Fibroblast of lung (primary cell): ENCODE results near the gene ZNF214. TPM values are rescaled to one million over a fixed set of nuclear protein-coding genes. Genes with fewer than 3 reads are reported as not detected.

Experiments
- DNase-seq, 2 donors: peaks; one replicate each; pipeline versions ENCODE4 v3.0.0 to v3.0.0-alpha.2; 2010; ENCODE audit warnings: low read depth in 2 of 2
- H2AFZ ChIP-seq: 2 replicates; pipeline ENCODE4 v1.5.1; 2012; ENCODE audit warnings: low read length, control low read depth, inconsistent platforms
- H3K27ac ChIP-seq: 2 replicates; pipeline ENCODE4 v1.5.1; 2011; ENCODE audit warnings: low read length, control low read depth; ENCODE audit not compliant: insufficient read depth
- H3K27me3 ChIP-seq: 2 replicates; pipeline ENCODE4 v1.5.1; 2011; ENCODE audit warnings: mild to moderate bottlenecking, low read length; ENCODE audit not compliant: control insufficient read depth, insufficient read depth
- H3K36me3 ChIP-seq: 2 replicates; pipeline ENCODE4 v1.5.1; 2011; ENCODE audit warnings: low read length; ENCODE audit not compliant: control insufficient read depth, insufficient read depth
- H3K4me1 ChIP-seq: 2 replicates; pipeline ENCODE4 v1.5.1; 2011; ENCODE audit warnings: low read length; ENCODE audit not compliant: control insufficient read depth, insufficient read depth; ENCODE audit errors: extremely low read depth
- H3K4me2 ChIP-seq: 2 replicates; pipeline ENCODE4 v1.5.1; 2011; ENCODE audit warnings: low read length, control low read depth; ENCODE audit not compliant: insufficient read depth; ENCODE audit errors: extremely low read depth
- H3K4me3 ChIP-seq, 4 experiments: fragments of 200-600 bp in 1 of 4; sonication (generic) in 1 of 4; replicated peaks in 1 of 4; 2 replicates each; pipeline ENCODE4 v1.5.1; 2011 to 2016; ENCODE audit warnings: low read length in 4 of 4, low read depth in 3 of 4, mild to moderate bottlenecking in 3 of 4, control low read depth in 2 of 4, inconsistent platforms in 1 of 4, mixed read lengths in 1 of 4; ENCODE audit not compliant: insufficient read depth in 1 of 4; ENCODE audit errors: control extremely low read depth in 1 of 4
- H3K79me2 ChIP-seq: 2 replicates; pipeline ENCODE4 v1.5.1; 2012; ENCODE audit warnings: mild to moderate bottlenecking, low read length, inconsistent platforms; ENCODE audit not compliant: control insufficient read depth, insufficient read depth
- H3K9ac ChIP-seq: 2 replicates; pipeline ENCODE4 v1.5.1; 2011; ENCODE audit warnings: mild to moderate bottlenecking, low read length, control low read depth; ENCODE audit not compliant: insufficient read depth
- H3K9me3 ChIP-seq: 2 replicates; pipeline ENCODE4 v1.5.1; 2012; ENCODE audit warnings: low read depth, low read length; ENCODE audit not compliant: control insufficient read depth, insufficient read depth
- H4K20me1 ChIP-seq: 2 replicates; pipeline ENCODE4 v1.5.1; 2011; ENCODE audit warnings: low read length; ENCODE audit not compliant: control insufficient read depth, insufficient read depth; ENCODE audit errors: extremely low read depth
- EZH2 ChIP-seq: IDR thresholded peaks from 2 replicates; pipeline ENCODE4 v1.5.1; 2012; ENCODE audit warnings: low read length, control low read depth, mild to moderate bottlenecking; ENCODE audit errors: missing control alignments
- polyA plus RNA-seq, 2 donors: library from polyadenylated mRNA; depleted of rRNA in 1 of 2; stranded (reverse) in 1 of 2; unstranded in 1 of 2; fragments of >200 nt; gene quantifications; 2 replicates each; pipeline ENCODE4 v1.2.1, GENCODE V29; 2011 to 2012; ENCODE audit warnings: missing spikeins in 1 of 2
- total RNA-seq: library from RNA; depleted of rRNA; stranded (reverse); fragments of >200 nt; gene quantifications from 2 replicates; pipeline ENCODE4 v1.2.1, GENCODE V29; 2014
- TF ChIP-seq, protein P1 (sequence below), 2 donors: IDR thresholded peaks in 1 of 2; conservative IDR thresholded peaks in 1 of 2; 1 replicate in 1 of 2; 2 replicates in 1 of 2; pipeline ENCODE4 v1.5.1; 2011 to 2012; ENCODE audit warnings: low read length in 2 of 2, control low read depth in 1 of 2, inconsistent platforms in 1 of 2, low read depth in 1 of 2, mild to moderate bottlenecking in 1 of 2

Gene ZNF214
- total and polyA plus RNA-seq, 2 donors (not counting 1 experiment from before 2014, with no cell fraction given) = 1.8 to 9.9 TPM

DNA sequence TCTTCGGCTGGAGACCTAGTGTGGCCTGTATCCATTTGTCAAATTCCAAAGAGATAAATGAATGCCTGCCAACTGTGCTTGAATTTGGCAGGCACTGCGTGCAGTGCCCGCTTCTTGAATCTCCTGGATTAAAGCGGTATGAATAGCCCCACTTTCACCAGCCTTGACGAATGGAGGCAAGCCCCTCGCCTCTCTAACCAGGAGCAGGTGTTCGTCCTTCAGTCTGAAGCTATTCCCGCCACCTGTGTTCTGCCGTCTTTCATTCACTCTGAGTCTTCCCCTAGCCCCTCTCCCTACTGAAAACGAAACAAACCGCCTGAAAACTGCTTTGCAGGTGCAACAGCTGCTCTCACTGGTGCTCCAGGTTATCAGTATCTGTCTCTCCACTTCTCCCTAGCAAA lies 11.3 kb upstream of the ZNF214 start:
- H4K20me1 ChIP-seq = no peaks in the 10 kb centered on the region
- no peak overlapping the region for H3K27ac ChIP-seq
- no peak overlapping the region for H3K4me3 ChIP-seq
- TF ChIP-seq, protein P1, sequence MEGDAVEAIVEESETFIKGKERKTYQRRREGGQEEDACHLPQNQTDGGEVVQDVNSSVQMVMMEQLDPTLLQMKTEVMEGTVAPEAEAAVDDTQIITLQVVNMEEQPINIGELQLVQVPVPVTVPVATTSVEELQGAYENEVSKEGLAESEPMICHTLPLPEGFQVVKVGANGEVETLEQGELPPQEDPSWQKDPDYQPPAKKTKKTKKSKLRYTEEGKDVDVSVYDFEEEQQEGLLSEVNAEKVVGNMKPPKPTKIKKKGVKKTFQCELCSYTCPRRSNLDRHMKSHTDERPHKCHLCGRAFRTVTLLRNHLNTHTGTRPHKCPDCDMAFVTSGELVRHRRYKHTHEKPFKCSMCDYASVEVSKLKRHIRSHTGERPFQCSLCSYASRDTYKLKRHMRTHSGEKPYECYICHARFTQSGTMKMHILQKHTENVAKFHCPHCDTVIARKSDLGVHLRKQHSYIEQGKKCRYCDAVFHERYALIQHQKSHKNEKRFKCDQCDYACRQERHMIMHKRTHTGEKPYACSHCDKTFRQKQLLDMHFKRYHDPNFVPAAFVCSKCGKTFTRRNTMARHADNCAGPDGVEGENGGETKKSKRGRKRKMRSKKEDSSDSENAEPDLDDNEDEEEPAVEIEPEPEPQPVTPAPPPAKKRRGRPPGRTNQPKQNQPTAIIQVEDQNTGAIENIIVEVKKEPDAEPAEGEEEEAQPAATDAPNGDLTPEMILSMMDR (conservative IDR thresholded peaks at IDR 0.05 in 1 of 2, IDR thresholded peaks at IDR 0.05 in 1 of 2; ENCODE audit: low read depth in 1 of 2, low read length in 2 of 2) = no peak
- no peak for TF ChIP-seq EZH2
- H3K79me2 ChIP-seq = no peaks in the 10 kb centered on the region
- H3K9ac ChIP-seq = no peak overlapping the region
- H3K9me3 ChIP-seq = no peaks in the 10 kb centered on the region
- H2AFZ ChIP-seq = no peak overlapping the region
- H3K4me1 ChIP-seq = no peaks in the 10 kb centered on the region
- no peak overlapping the region for H3K4me2 ChIP-seq
- H3K36me3 ChIP-seq = no peaks in the 10 kb centered on the region
- no peak for DNase-seq
- H3K27me3 ChIP-seq = no peaks in the 10 kb centered on the region

DNA sequence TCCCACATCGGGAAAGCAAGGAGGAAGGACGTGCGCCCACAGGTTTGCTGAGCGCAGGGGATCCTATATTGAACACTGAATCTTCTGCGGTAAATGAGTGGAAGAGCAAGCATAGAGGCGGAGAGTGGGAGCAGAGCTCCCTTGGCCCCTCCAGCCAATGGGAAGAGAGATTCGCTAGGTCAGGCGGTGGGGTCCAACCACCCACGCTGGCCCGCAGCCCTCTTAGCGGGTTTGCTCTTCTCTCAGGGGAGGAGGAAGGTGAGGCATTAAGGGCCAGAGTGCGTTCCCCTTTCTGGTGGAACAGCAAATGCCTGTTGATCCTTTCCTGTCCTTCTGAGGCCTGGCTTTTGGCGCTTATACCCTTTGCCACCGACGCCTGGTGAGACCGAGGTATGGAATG lies 10.7 kb upstream of the ZNF214 start:
- Histone ChIP-seq H3K27me3 (no peaks in the 10 kb centered on the region), H3K9ac (no peak overlapping the region), H3K9me3 (no peaks in the 10 kb centered on the region), H3K4me1 (no peaks in the 10 kb centered on the region), H3K4me2 (no peak overlapping the region), H3K36me3 (no peaks in the 10 kb centered on the region), H4K20me1 (no peaks in the 10 kb centered on the region), H2AFZ (no peak overlapping the region), H3K4me3 (no peak overlapping the region), H3K27ac (no peak overlapping the region), H3K79me2 (no peaks in the 10 kb centered on the region)
- DNase-seq = no peak
- TF ChIP-seq EZH2 = no peak
- TF ChIP-seq, protein P1 (conservative IDR thresholded peaks at IDR 0.05 in 1 of 2, IDR thresholded peaks at IDR 0.05 in 1 of 2; ENCODE audit: low read depth in 1 of 2, low read length in 2 of 2) = no peak

DNA sequence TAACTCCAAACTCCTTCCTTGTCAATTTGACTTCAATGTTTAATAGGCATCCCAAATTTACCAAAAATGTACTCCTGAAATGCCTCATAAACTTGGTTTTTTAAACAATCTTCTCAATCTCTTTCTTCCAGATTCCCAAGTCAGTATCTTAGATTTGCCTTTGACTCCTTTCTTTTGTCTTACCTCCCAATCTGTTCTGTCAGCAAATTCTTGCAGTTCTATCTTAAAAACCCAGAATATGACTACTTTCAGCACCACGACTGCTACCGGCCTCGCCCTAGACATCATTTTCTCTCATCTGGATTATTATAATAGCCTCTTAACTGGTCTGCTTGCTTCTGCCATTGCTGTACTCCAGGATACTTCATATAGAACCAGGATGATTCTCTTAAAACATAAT lies 8.0 kb upstream of the ZNF214 start:
- Histone ChIP-seq H2AFZ (no peak overlapping the region), H3K27ac (no peak overlapping the region), H3K9me3 (no peaks in the 10 kb centered on the region), H3K4me3 (no peak overlapping the region), H3K27me3 (no peaks in the 10 kb centered on the region), H3K9ac (no peak overlapping the region), H3K4me1 (no peaks in the 10 kb centered on the region), H3K79me2 (no peaks in the 10 kb centered on the region), H4K20me1 (no peaks in the 10 kb centered on the region), H3K36me3 (no peaks in the 10 kb centered on the region), H3K4me2 (no peak overlapping the region)
- no peak for DNase-seq
- TF ChIP-seq, protein P1 (conservative IDR thresholded peaks at IDR 0.05 in 1 of 2, IDR thresholded peaks at IDR 0.05 in 1 of 2; ENCODE audit: low read depth in 1 of 2, low read length in 2 of 2) = no peak
- TF ChIP-seq EZH2 = no peak
